ENCODE measurements around the gene PFKFB2.

PFKFB2 gene

DNA sequence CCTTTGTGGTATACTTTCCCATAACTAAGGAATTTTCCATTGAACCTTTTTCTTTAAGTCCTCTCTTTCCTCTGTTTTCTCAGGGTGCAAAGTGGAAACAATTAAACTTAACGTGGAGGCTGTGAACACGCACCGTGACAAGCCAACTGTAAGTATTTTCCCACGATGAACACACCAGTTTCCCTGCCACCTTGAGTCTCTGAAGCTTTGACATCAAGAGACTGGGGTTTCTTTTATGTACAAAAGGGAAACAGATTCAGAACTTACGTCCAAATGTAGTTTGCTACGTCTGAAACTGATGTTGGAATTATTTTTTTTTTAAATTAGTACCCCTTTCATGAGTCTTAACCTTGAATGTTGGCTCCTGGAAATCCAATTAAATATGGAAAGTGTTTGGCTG is 18.4 kb downstream of the PFKFB2 start:
- peaks cover 54% of the 10 kb centered on the region for H3K36me3 ChIP-seq (ENCODE audit: control insufficient read depth, insufficient read depth, low read length, severe bottlenecking)
- no peaks in the 10 kb centered on the region for H3K27me3 ChIP-seq (replicated peaks; ENCODE audit: control insufficient read depth, insufficient read depth, low read length)
- DNase-seq (ENCODE audit: low read depth) = no peak
- H3K4me3 ChIP-seq (ENCODE audit: low read length) = no peak overlapping the region
- H3K9ac ChIP-seq (ENCODE audit: low read length) = no peak overlapping the region
- peaks cover 14% of the 10 kb centered on the region for H3K4me1 ChIP-seq (ENCODE audit: control insufficient read depth, insufficient read depth, low read length)
- no peaks in the 10 kb centered on the region for H3K9me3 ChIP-seq (ENCODE audit: control insufficient read depth, low read length)

DNA sequence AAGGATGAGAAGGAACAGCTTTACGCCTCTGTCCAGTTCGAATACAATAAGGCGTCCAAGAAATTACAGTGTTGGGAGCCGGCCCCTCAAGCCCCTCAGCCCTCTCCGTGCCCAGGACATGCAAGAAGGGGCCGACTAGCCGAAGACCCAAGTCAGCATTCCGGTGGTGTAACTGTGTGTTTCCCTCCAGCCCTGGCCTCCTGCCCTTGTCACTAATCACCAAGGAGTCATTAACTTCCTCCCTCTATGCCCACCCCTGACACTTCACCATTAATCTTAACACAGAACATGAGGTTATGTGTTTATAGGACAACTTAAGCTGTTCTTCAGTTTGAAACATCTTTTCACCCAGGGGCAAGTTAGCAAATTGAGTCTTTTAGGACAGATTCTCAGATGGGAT is 19.2 kb downstream of the PFKFB2 start:
- no peaks in the 10 kb centered on the region for H3K27me3 ChIP-seq (replicated peaks; ENCODE audit: control insufficient read depth, insufficient read depth, low read length)
- no peak overlapping the region for H3K9ac ChIP-seq (ENCODE audit: low read length)
- H3K4me3 ChIP-seq (ENCODE audit: low read length) = no peak overlapping the region
- H3K4me1 ChIP-seq (ENCODE audit: control insufficient read depth, insufficient read depth, low read length) = peaks cover 17% of the 10 kb centered on the region
- DNase-seq (ENCODE audit: low read depth) = no peak
- peaks cover 50% of the 10 kb centered on the region for H3K36me3 ChIP-seq (ENCODE audit: control insufficient read depth, insufficient read depth, low read length, severe bottlenecking)
- H3K9me3 ChIP-seq (ENCODE audit: control insufficient read depth, low read length) = no peaks in the 10 kb centered on the region

DNA sequence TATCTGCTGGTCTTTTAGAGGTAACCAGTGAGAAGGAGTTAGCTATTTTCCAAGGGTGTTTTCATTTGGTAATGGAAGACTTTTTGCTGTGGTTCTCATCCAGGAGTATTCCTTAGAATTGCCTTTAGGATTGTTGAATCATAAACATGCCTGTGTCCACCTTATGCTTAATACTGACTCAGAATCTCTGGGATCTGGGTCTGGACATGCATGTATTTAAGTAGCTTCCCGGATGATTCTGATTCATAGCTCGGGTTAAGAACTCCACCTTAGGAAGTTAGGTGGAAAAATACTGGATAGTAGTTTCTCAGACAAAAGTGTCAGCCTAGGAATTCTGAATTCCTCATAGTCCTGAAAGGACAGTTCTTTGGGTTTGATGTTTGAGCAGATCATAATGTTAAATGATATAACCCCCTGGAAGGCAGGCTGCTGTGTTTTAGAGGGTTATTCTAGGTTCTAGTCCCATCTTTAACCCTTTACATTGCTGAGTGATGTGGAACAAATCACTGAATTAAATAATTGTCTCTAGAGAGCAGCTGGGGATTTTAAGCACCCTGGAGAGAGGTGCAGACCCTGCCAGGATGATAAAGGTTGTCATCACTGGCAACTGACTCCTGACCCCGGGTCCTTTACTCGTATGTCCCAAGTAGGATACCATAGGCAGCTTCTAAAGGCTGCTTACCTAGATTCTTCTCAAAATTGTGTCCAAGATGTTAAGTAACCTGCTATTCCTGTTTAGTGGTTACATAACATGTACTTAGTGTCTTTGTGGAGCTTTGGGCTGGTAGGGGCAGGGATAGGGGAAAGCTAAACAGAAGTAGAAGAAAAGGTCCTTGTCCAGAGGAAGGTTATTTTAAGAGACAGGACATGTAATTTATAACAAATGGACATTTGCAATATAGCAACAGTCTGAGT is 21.1 kb downstream of the PFKFB2 start:
- Histone ChIP-seq H3K9me3 (ENCODE audit: control insufficient read depth, low read length) (no peaks in the 10 kb centered on the region), H3K9ac (ENCODE audit: low read length) (no peak overlapping the region), H3K4me3 (ENCODE audit: low read length) (no peak overlapping the region), H3K36me3 (ENCODE audit: control insufficient read depth, insufficient read depth, low read length, severe bottlenecking) (peaks cover 35% of the 10 kb centered on the region), H3K4me1 (ENCODE audit: control insufficient read depth, insufficient read depth, low read length) (peaks cover 30% of the 10 kb centered on the region), H3K27me3 (replicated peaks; ENCODE audit: control insufficient read depth, insufficient read depth, low read length) (no peaks in the 10 kb centered on the region)
- no peak for DNase-seq (ENCODE audit: low read depth)

DNA sequence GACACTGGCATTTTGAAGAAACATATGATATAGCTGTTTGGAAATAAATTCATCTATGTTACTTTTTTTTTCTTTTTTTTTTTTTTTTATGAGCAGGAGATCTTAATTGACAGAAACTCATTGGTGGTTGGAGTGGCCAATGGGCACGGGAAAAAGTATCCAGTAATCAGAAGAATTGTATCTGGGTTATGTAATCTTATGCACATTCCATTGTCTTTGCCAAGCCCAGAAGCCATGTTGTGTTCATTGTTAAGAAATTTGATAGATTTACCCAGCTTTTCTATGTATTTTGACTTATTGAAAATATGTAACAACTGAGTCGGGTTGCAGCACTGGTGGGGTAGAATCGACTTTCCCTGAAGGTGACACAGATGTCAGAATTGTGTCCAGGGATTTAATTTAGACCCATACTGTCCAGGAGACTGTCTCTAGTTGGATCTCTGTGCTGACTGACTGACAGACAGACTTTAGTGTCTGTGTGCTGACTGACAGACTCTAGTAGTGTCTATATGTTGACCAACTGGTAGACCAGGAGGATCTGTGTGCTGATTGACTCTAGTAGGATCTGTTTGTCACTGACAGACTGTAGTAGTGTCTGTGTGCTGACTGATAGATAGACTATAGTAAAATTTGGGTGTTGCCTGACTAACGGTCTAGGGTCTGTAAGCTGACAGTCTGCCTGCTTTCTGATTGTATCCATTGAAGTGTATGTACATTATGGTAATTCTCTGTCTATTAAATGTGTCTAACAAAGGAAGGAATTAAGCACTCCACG is 23.3 kb downstream of the PFKFB2 start:
- Histone ChIP-seq H3K36me3 (ENCODE audit: control insufficient read depth, insufficient read depth, low read length, severe bottlenecking) (peaks cover 19% of the 10 kb centered on the region), H3K27me3 (replicated peaks; ENCODE audit: control insufficient read depth, insufficient read depth, low read length) (no peaks in the 10 kb centered on the region), H3K9ac (ENCODE audit: low read length) (no peak overlapping the region), H3K4me3 (ENCODE audit: low read length) (no peak overlapping the region), H3K9me3 (ENCODE audit: control insufficient read depth, low read length) (no peaks in the 10 kb centered on the region), H3K4me1 (ENCODE audit: control insufficient read depth, insufficient read depth, low read length) (peaks cover 30% of the 10 kb centered on the region)
- DNase-seq (ENCODE audit: low read depth) = peak; percentile 25

DNA sequence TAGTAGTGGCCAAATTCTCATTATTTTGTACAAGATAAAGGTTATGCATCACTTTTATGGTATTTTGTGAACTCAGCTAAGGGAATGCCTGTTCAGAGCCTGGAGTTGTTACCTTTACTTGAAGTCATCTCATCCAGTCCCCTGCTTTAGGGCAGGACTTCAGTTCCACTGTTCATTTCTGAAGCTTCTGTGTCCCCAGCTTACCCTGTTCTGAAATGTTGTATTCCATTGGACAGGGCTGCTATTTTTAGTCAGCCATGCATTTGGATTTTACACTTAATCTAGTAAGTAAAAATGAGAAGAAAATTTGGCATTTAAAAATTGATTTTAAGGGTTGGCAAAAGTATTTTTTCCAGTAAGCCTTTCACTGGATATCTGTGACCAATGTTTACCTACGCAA is 23.9 kb downstream of the PFKFB2 start:
- Histone ChIP-seq H3K9ac (ENCODE audit: low read length) (peak overlapping the region; percentile 3), H3K4me3 (ENCODE audit: low read length) (no peak overlapping the region), H3K36me3 (ENCODE audit: control insufficient read depth, insufficient read depth, low read length, severe bottlenecking) (peaks cover 14% of the 10 kb centered on the region), H3K4me1 (ENCODE audit: control insufficient read depth, insufficient read depth, low read length) (peaks cover 30% of the 10 kb centered on the region), H3K9me3 (ENCODE audit: control insufficient read depth, low read length) (no peaks in the 10 kb centered on the region), H3K27me3 (replicated peaks; ENCODE audit: control insufficient read depth, insufficient read depth, low read length) (no peaks in the 10 kb centered on the region)
- DNase-seq (ENCODE audit: low read depth) = no peak

DNA sequence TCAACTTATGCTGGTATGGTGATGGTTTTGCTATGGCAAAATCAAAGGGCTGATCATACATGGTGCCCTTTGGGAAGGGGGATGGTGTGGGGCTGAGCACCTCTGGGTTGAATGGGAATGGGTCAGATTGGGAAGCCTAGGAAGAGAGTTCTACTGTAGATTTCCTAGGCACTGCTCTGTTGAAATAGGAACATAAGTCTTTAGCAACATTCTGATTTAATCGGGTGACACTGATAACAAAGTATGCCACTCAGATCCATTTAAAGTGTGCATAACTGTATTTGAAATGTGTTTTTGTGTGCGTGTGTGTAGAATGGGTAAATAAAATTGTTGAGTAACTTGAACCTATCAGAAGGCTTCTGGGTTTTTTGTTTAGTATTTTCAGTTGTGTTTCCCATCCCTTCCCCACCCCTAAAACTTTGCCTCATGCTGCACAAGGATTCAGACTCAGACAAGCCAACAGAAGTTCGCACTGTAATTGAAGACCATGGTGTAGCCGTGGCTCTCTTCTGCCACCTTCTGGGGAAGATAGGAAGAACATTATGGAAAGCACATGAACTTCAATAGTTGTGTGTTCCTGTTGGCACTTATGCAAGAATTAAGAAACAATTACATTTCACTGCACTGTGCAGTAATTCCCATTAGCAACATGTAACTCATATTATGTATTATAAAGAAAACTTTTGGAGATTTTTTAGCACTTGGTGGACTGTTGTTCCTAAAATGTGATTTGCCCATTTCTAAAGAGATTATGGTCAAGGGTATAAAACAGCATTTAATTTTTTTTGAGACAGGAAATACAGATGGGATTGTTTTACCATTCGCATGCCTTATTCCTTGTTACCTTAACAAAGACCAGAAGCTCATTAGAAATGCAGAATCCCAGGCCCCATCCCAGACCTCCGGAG is 24.6 kb downstream of the PFKFB2 start:
- Histone ChIP-seq H3K27me3 (replicated peaks; ENCODE audit: control insufficient read depth, insufficient read depth, low read length) (no peaks in the 10 kb centered on the region), H3K4me3 (ENCODE audit: low read length) (no peak overlapping the region), H3K36me3 (ENCODE audit: control insufficient read depth, insufficient read depth, low read length, severe bottlenecking) (peaks cover 8% of the 10 kb centered on the region), H3K9me3 (ENCODE audit: control insufficient read depth, low read length) (no peaks in the 10 kb centered on the region), H3K9ac (ENCODE audit: low read length) (peak overlapping the region; percentile 3), H3K4me1 (ENCODE audit: control insufficient read depth, insufficient read depth, low read length) (peaks cover 29% of the 10 kb centered on the region)
- peak; percentile 88 for DNase-seq (ENCODE audit: low read depth)

DNA sequence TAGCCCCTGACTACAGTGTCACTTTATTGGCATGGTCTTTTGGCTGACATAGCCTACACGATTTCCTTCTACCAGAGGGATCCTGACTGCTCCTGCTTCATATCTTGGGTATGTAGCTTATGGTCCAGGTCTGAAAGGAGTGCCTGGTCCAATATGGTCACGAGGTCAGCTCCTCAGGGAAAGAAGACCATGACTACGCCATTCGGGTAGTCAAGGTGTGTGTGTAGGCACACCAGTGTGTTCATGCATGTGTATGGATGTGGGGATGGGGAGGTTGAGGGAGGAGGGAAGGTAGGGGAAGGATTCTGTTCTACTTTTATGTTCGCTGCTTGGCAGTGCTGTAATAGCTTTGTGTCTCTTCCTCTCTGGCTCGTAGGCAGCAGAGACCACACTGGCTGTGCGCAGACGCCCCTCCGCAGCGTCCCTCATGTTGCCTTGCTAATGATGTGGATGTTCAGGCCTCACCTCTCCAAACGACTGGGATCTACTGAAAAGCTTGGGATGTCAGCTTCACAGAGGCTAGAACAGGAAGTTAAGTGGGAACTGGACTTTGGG is 25.6 kb downstream of the PFKFB2 start:
- DNase-seq (ENCODE audit: low read depth) = no peak
- Histone ChIP-seq H3K9ac (ENCODE audit: low read length) (no peak overlapping the region), H3K4me1 (ENCODE audit: control insufficient read depth, insufficient read depth, low read length) (peaks cover 19% of the 10 kb centered on the region), H3K36me3 (ENCODE audit: control insufficient read depth, insufficient read depth, low read length, severe bottlenecking) (peaks cover 8% of the 10 kb centered on the region), H3K9me3 (ENCODE audit: control insufficient read depth, low read length) (no peaks in the 10 kb centered on the region), H3K27me3 (replicated peaks; ENCODE audit: control insufficient read depth, insufficient read depth, low read length) (no peaks in the 10 kb centered on the region), H3K4me3 (ENCODE audit: low read length) (no peak overlapping the region)

DNA sequence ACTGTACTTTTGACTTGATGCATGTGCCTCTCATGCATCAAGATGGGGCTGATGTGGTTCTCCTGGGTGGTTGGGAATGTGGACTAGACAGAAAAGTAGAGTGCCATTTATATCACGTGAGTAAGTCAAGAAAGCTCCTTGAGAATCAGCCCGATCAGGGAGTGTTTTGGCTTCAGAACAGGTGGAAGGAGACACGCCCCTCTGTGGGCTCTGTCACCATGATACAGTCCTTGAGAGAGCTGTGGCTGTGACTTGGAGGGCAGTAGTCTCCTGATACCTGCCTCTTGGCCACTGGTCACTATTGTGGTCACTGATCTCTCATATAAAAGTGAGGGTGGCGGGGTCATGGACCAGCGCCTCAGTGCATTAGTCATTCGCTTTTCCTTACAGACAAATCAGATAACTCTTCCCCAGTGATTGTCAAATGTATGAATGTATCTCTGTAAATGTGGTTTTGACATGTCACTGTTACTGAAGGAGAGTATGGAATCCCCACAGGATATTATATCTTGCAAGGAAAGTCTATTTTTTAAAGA is 26.7 kb downstream of the PFKFB2 start:
- Histone ChIP-seq H3K27me3 (replicated peaks; ENCODE audit: control insufficient read depth, insufficient read depth, low read length) (no peaks in the 10 kb centered on the region), H3K4me1 (ENCODE audit: control insufficient read depth, insufficient read depth, low read length) (peaks cover 16% of the 10 kb centered on the region), H3K36me3 (ENCODE audit: control insufficient read depth, insufficient read depth, low read length, severe bottlenecking) (peaks cover 8% of the 10 kb centered on the region), H3K9me3 (ENCODE audit: control insufficient read depth, low read length) (no peaks in the 10 kb centered on the region), H3K9ac (ENCODE audit: low read length) (no peak overlapping the region), H3K4me3 (ENCODE audit: low read length) (no peak overlapping the region)
- no peak for DNase-seq (ENCODE audit: low read depth)

DNA sequence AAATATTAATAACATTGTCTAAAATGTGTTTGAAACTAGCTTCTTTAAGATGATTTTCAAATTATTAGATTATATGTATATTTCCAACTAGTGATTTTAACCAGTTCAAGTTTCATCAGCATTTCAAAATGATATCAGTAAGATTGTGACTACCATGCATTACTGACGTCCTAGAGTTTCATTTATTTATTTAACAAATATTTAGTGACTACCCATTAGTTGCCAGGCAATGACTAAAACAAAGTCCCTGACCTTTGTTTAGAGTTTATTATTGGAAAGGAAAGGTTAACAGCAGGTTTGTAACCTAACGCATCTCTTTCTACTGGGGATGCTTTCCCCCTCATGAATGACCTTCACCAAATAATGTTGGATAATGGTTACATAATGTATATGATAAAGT is 28.0 kb downstream of the PFKFB2 start:
- no peak for DNase-seq (ENCODE audit: low read depth)
- H3K9me3 ChIP-seq (ENCODE audit: control insufficient read depth, low read length) = no peaks in the 10 kb centered on the region
- no peak overlapping the region for H3K4me3 ChIP-seq (ENCODE audit: low read length)
- peaks cover 16% of the 10 kb centered on the region for H3K4me1 ChIP-seq (ENCODE audit: control insufficient read depth, insufficient read depth, low read length)
- H3K36me3 ChIP-seq (ENCODE audit: control insufficient read depth, insufficient read depth, low read length, severe bottlenecking) = peaks cover 8% of the 10 kb centered on the region
- H3K9ac ChIP-seq (ENCODE audit: low read length) = no peak overlapping the region
- H3K27me3 ChIP-seq (replicated peaks; ENCODE audit: control insufficient read depth, insufficient read depth, low read length) = no peaks in the 10 kb centered on the region

DNA sequence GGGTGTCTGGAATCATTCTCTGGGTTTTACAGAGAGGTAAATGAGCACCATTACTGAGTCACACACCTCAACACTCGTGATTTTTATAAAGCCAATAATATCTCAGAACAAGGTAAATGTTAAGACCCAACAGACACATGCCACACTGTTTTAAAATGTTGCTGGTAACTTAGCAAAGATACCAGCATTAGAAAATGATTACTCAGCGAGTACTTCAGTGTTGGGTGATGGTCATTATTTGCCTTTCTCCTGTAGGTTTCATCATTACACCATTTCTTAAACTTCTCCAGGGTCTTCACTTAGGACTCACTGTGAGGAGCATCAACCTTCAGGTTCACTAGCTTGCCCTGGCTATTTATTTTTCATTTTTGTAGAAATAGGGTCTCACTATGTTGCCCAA is 28.7 kb downstream of the PFKFB2 start:
- Histone ChIP-seq H3K27me3 (replicated peaks; ENCODE audit: control insufficient read depth, insufficient read depth, low read length) (no peaks in the 10 kb centered on the region), H3K4me3 (ENCODE audit: low read length) (no peak overlapping the region), H3K36me3 (ENCODE audit: control insufficient read depth, insufficient read depth, low read length, severe bottlenecking) (peaks cover 8% of the 10 kb centered on the region), H3K9me3 (ENCODE audit: control insufficient read depth, low read length) (no peaks in the 10 kb centered on the region), H3K4me1 (ENCODE audit: control insufficient read depth, insufficient read depth, low read length) (peaks cover 16% of the 10 kb centered on the region), H3K9ac (ENCODE audit: low read length) (no peak overlapping the region)
- no peak for DNase-seq (ENCODE audit: low read depth)

Data from adipocyte (in vitro differentiated cells).